T-helper 1 cell treated with Interleukin-12 subunit alpha and Interleukin-12 subunit beta and Interleukin-4 antibody, amounts not matched to agents 30 ng/mL and 1 ng/mL, for 36 hours (primary cell): ENCODE results near the gene SCIN. TPM values are rescaled to one million over a fixed set of nuclear protein-coding genes. Genes with fewer than 3 reads are reported as not detected.

Experiments
- total RNA-seq: library from RNA; stranded (reverse); gene quantifications from 2 replicates; pipeline ENCODE4 v1.2.3, GENCODE V29; 2022

The SCIN gene
- total RNA-seq, 1 donor from 2014 or later, result 0.02 TPM

Other genes with a start within 250 kb of the SCIN start
- gene VWDE, start 166.9 kb upstream of the SCIN start, total RNA-seq, result 3.9 and 4.4 TPM in 2 replicates
- gene ARL4A, start 116.9 kb downstream of the SCIN start, total RNA-seq, result 10.2 and 11.4 TPM in 2 replicates